Thoracic aorta (tissue), 2 donors: ENCODE results near the gene DIS3L2. TPM values are rescaled to one million over a fixed set of nuclear protein-coding genes. Genes with fewer than 3 reads are reported as not detected.
"Not testable (repeated sequence)": the region's sequence is repeated elsewhere in the genome, so short reads cannot be mapped to it uniquely, and the experiment has no call there.

ENCODE experiments used
- ATAC-seq: fragments of 150-250 bp; one replicate; pipeline ENCODE4 v1.8.0; 2017; ENCODE audit warnings: low read depth; ENCODE audit not compliant: insufficient number of reproducible peaks, low FRiP score
- DNase-seq: peaks from one replicate; pipeline ENCODE4 v3.0.0-alpha.2; 2020; ENCODE audit warnings: low spot score
- H3K27ac ChIP-seq, 2 donors: fragments of 200-600 bp; sonication (generic); 1 replicate in 1 of 2; 2 replicates in 1 of 2; pipeline ENCODE4 v1.5.1; 2016; ENCODE audit warnings: mild to moderate bottlenecking in 2 of 2, moderate library complexity in 2 of 2
- H3K27me3 ChIP-seq: fragments of 200-600 bp; sonication (generic); replicated peaks from 2 replicates; pipeline ENCODE4 v1.6.0; 2016; ENCODE audit warnings: mild to moderate bottlenecking; ENCODE audit not compliant: insufficient read depth
- H3K36me3 ChIP-seq: fragments of 200-600 bp; sonication (generic); one replicate; pipeline ENCODE4 v1.5.1; 2016
- H3K4me1 ChIP-seq, 2 donors: fragments of 200-600 bp; sonication (generic); 1 replicate in 1 of 2; 2 replicates in 1 of 2; pipeline versions ENCODE4 v1.5.1 to v1.6.0; 2016; ENCODE audit warnings: low read depth in 2 of 2, mild to moderate bottlenecking in 1 of 2; ENCODE audit not compliant: control insufficient read depth in 1 of 2
- H3K4me3 ChIP-seq: fragments of 200-600 bp; sonication (generic); 2 replicates; pipeline ENCODE4 v1.5.1; 2016; ENCODE audit warnings: mild to moderate bottlenecking
- H3K9me3 ChIP-seq: fragments of 200-600 bp; sonication (generic); 2 replicates; pipeline ENCODE4 v1.5.1; 2016
- total RNA-seq, 2 donors: library from RNA; depleted of rRNA; stranded (reverse); fragments of >200 nt; gene quantifications; one replicate each; pipeline versions ENCODE4 v1.1.0 to v1.2.3, GENCODE V29; 2016
- TF ChIP-seq, protein P1 (sequence below): fragments of 200-600 bp; sonication (generic); IDR thresholded peaks from one replicate; pipeline ENCODE4 v1.5.1; 2019; ENCODE audit warnings: antibody characterized with exemption

The DIS3L2 gene
- total RNA-seq, 2 donors from 2014 or later: 26.4 to 32.5 TPM

GRCh38 chr2:232336981-232337720 lies 375.6 kb downstream of the DIS3L2 start:
- TF ChIP-seq, protein P1, sequence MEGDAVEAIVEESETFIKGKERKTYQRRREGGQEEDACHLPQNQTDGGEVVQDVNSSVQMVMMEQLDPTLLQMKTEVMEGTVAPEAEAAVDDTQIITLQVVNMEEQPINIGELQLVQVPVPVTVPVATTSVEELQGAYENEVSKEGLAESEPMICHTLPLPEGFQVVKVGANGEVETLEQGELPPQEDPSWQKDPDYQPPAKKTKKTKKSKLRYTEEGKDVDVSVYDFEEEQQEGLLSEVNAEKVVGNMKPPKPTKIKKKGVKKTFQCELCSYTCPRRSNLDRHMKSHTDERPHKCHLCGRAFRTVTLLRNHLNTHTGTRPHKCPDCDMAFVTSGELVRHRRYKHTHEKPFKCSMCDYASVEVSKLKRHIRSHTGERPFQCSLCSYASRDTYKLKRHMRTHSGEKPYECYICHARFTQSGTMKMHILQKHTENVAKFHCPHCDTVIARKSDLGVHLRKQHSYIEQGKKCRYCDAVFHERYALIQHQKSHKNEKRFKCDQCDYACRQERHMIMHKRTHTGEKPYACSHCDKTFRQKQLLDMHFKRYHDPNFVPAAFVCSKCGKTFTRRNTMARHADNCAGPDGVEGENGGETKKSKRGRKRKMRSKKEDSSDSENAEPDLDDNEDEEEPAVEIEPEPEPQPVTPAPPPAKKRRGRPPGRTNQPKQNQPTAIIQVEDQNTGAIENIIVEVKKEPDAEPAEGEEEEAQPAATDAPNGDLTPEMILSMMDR: no peak
- DNase-seq (no peak), ATAC-seq (no peak)
- H3K36me3 ChIP-seq: peaks cover 8% of the 10 kb centered on the region
- no peak overlapping the region for H3K27ac ChIP-seq
- H3K27me3 ChIP-seq: no peaks in the 10 kb centered on the region
- H3K4me3 ChIP-seq: no peak overlapping the region
- H3K9me3 ChIP-seq: no peaks in the 10 kb centered on the region
- H3K4me1 ChIP-seq: no peaks in the 10 kb centered on the region

- H3K36me3 ChIP-seq: not testable (repeated sequence)
Observed at GRCh38 chr2:232338094-232338758, 376.7 kb downstream of the DIS3L2 start.

GRCh38 chr2:232338759-232339106 lies 377.2 kb downstream of the DIS3L2 start:
- TF ChIP-seq, protein P1: no peak
- ATAC-seq: no peak
- Histone ChIP-seq H3K4me3 (no peak overlapping the region), H3K9me3 (peaks cover 3% of the 10 kb centered on the region), H3K27me3 (no peaks in the 10 kb centered on the region), H3K36me3 (peaks cover 6% of the 10 kb centered on the region), H3K27ac (no peak overlapping the region), H3K4me1 (no peaks in the 10 kb centered on the region)
- DNase-seq: no peak

More at GRCh38 chr2:232338094-232338758, 376.7 kb downstream of the DIS3L2 start:
- not testable (repeated sequence) for H3K4me1 ChIP-seq, H3K9me3 ChIP-seq, H3K27me3 ChIP-seq, H3K27ac ChIP-seq, DNase-seq, ATAC-seq, H3K4me3 ChIP-seq

DNA sequence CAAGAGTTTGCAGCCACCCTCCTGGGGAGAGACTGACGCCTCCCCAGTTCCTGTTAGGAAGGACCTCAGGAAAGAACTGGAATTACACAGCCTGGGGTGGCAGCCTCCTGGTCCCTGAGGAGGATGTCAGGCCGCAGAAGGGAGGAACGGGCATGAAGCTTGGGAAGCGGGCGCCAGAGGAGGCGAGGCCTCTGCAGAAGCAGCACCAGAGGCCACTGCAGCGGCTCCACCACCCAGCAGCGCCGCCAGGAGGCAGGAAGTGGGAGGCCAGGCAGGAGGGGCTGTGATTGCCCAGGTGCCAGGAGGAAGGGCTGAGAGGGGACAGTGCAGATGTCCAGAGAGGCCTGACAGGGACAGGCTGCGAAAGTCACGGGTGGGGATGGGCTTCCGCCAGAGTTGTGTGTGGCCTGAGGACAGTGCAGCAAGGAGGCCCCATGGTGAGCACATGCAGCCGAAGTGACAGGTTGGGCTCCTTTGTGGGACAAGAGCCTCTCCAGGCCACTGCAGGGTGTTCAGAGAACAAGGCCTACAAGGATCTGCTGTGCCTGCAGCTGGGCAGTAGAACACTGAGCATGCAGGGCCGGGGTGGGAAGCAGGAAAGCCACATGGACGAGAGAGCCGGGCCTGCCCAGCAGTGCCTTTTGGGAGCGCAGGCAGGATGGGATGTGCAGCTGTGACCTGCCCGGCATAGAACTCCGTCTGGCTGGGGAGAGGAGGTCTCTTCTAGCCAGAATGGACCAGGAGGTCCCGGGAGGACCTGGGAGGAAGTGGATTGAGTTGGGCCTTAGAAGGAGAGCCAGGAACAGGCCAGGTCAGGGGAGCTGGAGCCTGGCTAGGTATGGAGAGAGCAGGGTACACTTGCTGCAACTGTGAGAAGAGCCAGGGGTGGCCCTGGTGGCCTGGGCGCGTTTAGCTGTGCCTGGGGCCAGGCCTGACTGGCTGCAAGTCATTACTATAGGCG lies 377.9 kb downstream of the DIS3L2 start:
- no peak overlapping the region for H3K4me3 ChIP-seq
- DNase-seq: no peak
- H3K4me1 ChIP-seq: no peaks in the 10 kb centered on the region
- peaks cover 5% of the 10 kb centered on the region for H3K9me3 ChIP-seq
- TF ChIP-seq, protein P1: no peak
- no peak for ATAC-seq
- no peaks in the 10 kb centered on the region for H3K27me3 ChIP-seq
- no peak overlapping the region for H3K27ac ChIP-seq
- H3K36me3 ChIP-seq: no peaks in the 10 kb centered on the region

DNA sequence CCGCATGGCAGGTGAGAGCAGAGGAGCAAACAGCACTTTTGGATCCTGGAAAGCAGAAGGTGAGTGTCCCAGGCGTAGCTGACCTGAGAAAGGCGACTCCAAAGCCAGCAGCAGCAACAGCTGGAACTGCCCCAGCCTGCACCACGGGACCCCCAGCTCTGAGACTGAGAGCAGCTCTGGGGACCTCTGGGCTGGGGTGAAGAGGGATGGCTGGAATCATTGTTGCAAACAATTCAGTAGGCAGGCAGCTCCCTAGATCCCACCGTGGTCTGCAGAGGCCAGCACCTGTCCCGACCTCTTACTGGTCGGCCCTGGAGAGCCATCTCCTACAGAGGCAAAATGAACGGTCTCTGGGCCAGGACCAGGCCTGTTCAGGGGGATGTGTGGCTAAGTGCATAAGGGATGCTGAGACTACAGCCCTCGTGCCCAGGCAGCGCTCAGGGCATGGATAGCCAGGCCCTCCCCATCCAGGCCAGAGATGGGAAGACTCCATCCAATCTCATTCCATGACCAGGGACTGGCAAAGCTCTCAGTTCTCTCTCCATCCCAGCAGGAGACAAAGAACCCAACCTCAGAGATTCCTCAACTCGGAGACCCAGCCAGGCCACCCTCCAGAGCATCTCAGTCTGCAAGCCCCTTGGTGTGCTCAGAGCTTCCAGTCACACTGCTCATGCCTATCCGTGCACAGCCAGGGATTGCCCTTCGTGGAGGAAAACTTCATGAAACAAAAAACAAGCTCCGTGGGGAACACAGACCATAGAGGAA lies 378.8 kb downstream of the DIS3L2 start:
- Histone ChIP-seq H3K27ac (no peak overlapping the region), H3K9me3 (peaks cover 5% of the 10 kb centered on the region), H3K27me3 (no peaks in the 10 kb centered on the region), H3K36me3 (no peaks in the 10 kb centered on the region), H3K4me3 (no peak overlapping the region), H3K4me1 (no peaks in the 10 kb centered on the region)
- TF ChIP-seq, protein P1: no peak
- DNase-seq: no peak
- ATAC-seq: no peak
